ENCODE results near the gene CNNM1.

The CNNM1 gene

GRCh38 chr10:99296605-99297004 lies 32.6 kb upstream of the CNNM1 start:
- TF ChIP-seq CTCF (IDR thresholded peaks at IDR 0.05; ENCODE audit: insufficient read depth, low read length, missing control alignments): no peak
- CTCF ChIA-PET: no interaction called here
- POLR2A ChIA-PET: no interaction called here
- DNase-seq (ENCODE audit: low read depth, low spot score): no peak
- no peak overlapping the region for H3K4me3 ChIP-seq (ENCODE audit: low read depth, low read length)

- no peak overlapping the region for H3K4me3 ChIP-seq (ENCODE audit: low read depth, low read length)
- TF ChIP-seq CTCF (IDR thresholded peaks at IDR 0.05; ENCODE audit: insufficient read depth, low read length, missing control alignments): no peak
- POLR2A ChIA-PET: no interaction called here
- CTCF ChIA-PET: no interaction called here
- DNase-seq (ENCODE audit: low read depth, low spot score): no peak
Observed at GRCh38 chr10:99297033-99297432, 32.1 kb upstream of the CNNM1 start.

- H3K4me3 ChIP-seq (ENCODE audit: low read depth, low read length): no peak overlapping the region
- CTCF ChIA-PET: no interaction called here
- POLR2A ChIA-PET: no interaction called here
- no peak for TF ChIP-seq CTCF (IDR thresholded peaks at IDR 0.05; ENCODE audit: insufficient read depth, low read length, missing control alignments)
- no peak for DNase-seq (ENCODE audit: low read depth, low spot score)
Observed at GRCh38 chr10:99303899-99304861, 25.0 kb upstream of the CNNM1 start.

- no peak overlapping the region for H3K4me3 ChIP-seq (ENCODE audit: low read depth, low read length)
- ChIA-PET CTCF (no interaction called here), POLR2A (no interaction called here)
- DNase-seq (ENCODE audit: low read depth, low spot score): no peak
- TF ChIP-seq CTCF (IDR thresholded peaks at IDR 0.05; ENCODE audit: insufficient read depth, low read length, missing control alignments): no peak
Observed at GRCh38 chr10:99304862-99305229, 24.3 kb upstream of the CNNM1 start.

GRCh38 chr10:99312501-99312900 lies 16.7 kb upstream of the CNNM1 start:
- H3K4me3 ChIP-seq (ENCODE audit: low read depth, low read length): no peak overlapping the region
- POLR2A ChIA-PET: no interaction called here
- CTCF ChIA-PET: interaction anchor here (1.2 kb wide), 1 partner anchor 9 kb away, joined by 3 read pairs; no protein-coding TSS in a partner anchor

More at GRCh38 chr10:99312501-99312900, 16.7 kb upstream of the CNNM1 start:
- TF ChIP-seq CTCF (IDR thresholded peaks at IDR 0.05; ENCODE audit: insufficient read depth, low read length, missing control alignments): no peak
- no peak for DNase-seq (ENCODE audit: low read depth, low spot score)
